NCI-H2029 (cell line): Measurements from ENCODE around the gene ACP7.
"Not testable (repeated sequence)": the region's sequence is repeated elsewhere in the genome, so short reads cannot be mapped to it uniquely, and the experiment has no call there.

Experiments
- DNase-seq: peaks from one replicate; lab custom pipeline; 2025; lab: John Stamatoyannopoulos, UW

ACP7 gene, protein sequence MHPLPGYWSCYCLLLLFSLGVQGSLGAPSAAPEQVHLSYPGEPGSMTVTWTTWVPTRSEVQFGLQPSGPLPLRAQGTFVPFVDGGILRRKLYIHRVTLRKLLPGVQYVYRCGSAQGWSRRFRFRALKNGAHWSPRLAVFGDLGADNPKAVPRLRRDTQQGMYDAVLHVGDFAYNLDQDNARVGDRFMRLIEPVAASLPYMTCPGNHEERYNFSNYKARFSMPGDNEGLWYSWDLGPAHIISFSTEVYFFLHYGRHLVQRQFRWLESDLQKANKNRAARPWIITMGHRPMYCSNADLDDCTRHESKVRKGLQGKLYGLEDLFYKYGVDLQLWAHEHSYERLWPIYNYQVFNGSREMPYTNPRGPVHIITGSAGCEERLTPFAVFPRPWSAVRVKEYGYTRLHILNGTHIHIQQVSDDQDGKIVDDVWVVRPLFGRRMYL

GRCh38 chr19:39083983-39084731 is at the start of gene ACP7:
Gene ACP7, plus strand, starts transcription at chr19:39084368. Its CDS starts 902 bp downstream, at chr19:39085270.
- no peak for DNase-seq

GRCh38 chr19:39036581-39036980 is 47.6 kb upstream of the ACP7 start:
- no peak for DNase-seq

- no peak for DNase-seq
Measured at GRCh38 chr19:39037194-39037593, 47.0 kb upstream of the ACP7 start.

DNA sequence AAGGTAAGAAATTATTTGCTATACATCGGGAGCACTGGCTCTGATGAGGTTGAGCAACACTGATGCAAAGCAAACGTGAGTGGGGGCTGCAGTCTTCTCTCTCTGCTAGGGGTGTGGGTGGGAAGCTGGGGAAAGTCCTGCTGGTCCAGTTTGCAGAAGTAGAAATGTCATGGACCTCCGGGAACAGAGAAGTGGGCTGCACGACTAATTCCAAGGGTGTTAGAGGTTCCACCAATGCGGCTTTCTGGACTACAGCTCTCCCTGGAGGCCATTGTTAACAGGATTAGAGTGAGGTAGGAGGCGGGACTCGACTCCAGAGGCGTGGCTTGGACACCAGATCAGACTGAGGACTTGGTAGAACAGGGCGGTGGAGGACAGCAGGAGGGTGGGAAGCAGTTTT is 46.1 kb upstream of the ACP7 start:
- DNase-seq = no peak

DNA sequence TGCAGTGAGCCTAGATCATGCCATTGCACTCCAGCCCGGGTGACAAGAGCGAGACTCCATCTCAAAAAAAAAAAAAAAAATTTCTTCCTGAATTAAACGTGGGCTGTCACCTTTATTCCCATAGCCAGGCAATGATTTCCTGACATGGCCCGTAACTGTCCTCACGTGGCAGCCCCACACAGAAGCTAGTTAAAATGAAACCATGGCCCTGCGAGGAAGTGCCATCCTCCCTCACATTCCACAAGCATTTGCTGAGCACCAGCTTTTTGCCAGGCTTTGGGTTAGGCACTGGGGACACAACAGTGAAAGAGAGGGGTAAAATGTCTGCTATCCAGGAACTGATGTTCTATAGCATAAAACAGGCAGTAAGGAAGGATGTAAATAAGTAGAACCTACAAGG is 38.7 kb upstream of the ACP7 start:
- no peak for DNase-seq

DNA sequence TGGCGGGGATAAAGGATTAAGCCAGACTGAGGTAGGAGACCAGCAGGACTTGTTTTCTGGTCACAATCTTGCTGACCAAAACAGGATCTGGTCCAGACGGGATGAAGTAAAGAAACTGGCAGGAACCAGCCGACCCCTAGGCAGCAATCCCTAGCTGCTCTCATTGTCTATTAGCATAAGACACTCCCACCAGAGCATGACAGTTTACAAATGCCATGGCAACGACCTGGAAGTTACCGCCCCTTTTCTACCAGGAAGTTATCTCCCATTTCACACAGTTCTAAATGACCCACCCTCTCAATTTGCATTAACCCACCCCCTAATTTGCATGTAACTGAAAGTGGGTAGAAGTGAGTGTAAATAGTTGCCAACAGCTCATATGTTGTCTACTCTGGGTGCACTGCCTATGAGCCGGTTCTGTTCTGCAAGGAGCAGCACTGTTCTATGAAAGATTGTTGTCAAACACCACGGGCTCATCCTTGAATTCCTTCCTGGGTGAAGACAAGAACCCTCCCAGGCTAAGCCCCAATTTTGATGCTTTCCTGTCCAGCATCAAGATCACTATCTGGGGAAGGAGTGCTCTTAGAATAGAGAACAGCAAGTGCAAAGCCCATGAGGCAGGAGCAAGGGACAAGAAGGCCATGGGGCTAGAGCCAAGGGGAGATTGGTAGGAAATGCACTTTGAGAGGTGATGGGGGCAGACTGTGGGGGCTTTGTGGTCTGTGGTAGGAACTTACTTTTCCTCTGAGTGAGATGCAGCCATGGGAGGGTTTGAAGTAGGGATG is 37.9 kb upstream of the ACP7 start:
- peak; percentile 7 for DNase-seq

DNA sequence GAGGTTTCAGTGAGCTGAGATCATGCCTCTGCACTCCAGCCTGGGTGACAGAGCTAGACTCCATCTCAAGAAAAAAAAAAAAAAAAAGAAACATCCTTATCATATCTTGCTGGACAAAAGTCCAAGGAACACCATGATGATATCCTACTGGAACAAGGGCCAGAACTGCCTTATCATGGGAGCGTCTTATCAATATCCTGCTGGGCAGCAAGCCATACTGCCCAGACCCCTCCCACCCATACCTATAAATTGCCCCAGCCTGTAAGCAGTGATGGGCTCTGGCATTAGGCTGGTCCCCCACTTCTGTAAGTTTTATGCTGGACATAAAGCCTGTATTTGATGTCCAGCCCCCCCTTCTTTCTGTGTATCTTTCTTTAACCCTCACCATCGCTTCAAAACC is 37.1 kb upstream of the ACP7 start:
- DNase-seq = no peak

DNA sequence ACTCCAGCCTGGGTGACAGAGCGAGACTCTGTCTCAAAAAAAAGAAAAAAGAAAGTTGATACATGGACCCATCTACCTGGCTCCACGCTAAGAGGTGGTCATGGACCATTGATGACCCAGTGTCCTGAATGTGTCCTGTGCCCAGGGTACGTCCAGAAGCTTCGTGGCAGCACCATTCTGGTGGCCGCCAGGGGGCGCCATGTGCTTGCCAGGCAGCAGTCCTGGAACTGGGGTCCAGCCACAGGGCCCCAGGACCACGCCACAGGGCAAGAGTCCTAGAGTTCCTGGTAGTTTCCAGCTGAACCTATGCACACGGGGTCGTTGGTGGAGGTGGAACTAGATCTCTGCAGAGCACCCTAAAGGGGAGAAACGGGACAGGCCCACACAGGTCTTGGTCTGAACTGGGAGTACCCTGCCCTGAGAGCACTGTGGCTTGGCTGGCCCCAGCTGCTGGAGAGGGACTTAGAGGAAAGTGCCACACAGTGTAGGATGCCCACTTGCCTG is 31.9 kb upstream of the ACP7 start:
- DNase-seq = no peak

DNA sequence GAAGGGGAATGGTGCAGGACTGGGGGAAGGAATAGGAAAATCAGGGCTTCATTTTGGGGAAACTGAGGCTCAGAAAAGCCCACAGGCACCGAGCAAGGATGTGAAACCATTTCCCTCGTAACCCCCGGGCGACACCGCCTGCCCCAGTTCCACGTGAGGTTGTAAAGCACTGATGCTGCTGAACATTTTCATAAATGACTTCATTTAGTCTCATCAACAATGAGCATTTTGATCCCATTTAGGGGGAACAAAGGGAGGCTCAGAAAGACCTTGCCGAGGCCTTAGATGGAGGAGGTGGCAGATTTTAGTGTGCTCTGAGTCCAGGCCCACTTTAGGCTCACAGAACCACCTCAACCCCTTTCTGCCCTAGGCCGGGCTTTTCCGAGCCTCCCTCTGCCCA is 31.3 kb upstream of the ACP7 start:
- DNase-seq = no peak

DNA sequence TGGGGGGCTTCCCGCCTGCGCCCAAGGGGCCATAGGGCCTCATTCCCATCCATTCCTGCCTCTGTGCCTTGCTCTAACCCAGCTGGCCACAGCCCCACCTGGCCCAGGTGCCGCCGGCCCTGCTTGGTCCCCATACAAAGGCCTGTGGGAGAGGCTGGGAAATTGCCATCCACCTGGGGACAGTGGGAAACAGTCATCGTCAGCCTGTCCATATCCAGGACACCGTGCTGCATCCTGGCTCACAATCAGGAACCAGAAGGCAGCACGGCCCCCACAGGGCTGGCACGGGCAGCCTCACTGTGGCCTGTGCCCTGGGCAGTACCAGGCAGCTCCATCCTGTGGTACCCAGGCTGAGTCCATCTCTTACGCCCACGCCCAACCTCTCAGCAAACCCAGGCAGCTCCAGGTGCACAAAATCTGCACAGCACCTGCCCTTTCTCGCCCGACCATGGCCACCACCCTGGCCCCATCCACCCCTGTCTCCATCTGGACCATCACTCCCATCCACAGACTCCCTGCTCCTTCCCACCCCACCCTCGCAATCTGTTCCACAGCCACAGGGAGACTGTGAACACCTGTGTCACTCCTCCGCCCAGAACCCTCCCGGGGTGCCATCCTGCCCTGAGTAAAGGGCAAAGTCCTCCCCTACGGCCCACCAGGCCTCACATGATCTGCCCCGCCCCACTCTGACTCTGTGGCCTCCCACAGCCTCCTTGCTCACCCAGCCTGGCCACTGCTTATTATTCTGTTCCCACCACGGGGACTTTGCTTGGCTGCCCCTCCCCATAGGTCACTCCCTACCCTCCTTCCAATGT is 30.7 kb upstream of the ACP7 start:
- DNase-seq = no peak

- no peak for DNase-seq
Measured at GRCh38 chr19:39054091-39054470, 30.1 kb upstream of the ACP7 start.

GRCh38 chr19:39057615-39058014 is 26.6 kb upstream of the ACP7 start:
- no peak for DNase-seq

GRCh38 chr19:39059302-39059701 is 24.9 kb upstream of the ACP7 start:
- no peak for DNase-seq

DNA sequence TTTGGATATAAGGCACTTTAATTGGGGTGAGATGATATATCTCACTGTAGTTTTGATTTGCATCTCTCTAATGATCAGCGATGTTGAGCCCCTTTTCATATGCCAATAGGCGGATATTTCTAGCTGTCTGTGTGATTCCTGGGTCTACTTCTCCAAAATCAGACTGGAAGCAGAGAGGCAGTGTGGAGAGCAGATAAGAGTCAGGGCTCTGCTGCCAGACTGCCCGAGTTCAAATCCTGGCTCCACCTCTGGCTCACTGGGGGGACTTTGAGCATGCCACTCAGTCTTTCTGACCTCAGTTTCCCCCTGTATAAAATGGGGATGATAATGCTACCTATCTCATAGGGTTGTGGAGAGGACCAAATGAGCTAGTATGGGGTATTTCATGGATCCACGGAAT is 24.0 kb upstream of the ACP7 start:
- no peak for DNase-seq

DNA sequence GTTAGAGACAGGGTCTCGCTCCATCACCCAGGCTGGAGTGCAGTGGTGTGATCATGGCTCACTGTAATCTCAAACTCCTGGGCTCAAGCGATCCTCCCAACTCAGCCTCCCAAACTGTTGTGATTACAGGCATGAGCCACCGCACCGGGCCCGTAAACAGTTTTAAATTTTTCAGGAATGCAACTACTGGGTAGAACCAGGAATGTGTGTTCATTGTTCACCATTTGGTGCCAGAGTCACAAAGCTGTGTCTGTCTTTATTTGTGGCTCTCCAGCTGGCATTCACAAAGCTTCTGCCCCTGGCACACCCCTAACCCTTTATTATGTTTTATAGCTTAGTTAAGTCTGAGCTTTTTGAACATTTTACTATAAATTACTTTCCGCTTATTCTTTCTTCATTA is 19.8 kb upstream of the ACP7 start:
- no peak for DNase-seq

- DNase-seq = no peak
Measured at GRCh38 chr19:39065928-39066327, 18.2 kb upstream of the ACP7 start.

- DNase-seq = no peak
Measured at GRCh38 chr19:39067104-39067503, 17.1 kb upstream of the ACP7 start.

GRCh38 chr19:39068259-39068658 is 15.9 kb upstream of the ACP7 start:
- not testable (repeated sequence) for DNase-seq

GRCh38 chr19:39070888-39071287 is 13.3 kb upstream of the ACP7 start:
- no peak for DNase-seq

DNA sequence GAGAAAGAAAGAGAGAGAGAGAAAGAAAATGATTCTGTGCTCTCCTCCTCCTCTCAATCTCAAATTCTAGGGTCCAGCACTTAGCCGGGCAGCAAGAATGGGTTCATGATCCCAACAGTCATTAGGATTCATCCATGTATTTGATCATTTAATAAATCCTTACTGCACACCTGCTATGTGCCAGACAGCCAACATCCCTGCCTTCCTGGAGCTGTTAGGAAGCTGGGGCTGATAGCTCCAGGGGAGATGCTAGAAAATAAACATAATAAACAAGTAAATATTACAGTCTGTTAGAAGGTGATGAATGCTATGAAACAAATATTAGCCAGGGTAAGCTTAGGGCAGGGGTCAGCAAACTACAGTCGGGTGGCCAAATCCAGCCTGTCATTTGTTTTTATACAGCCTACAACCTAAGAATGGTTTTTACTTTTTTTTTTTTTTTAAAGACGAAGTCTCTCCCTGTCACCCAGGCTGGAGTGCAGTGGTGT is 9.9 kb upstream of the ACP7 start:
- DNase-seq = no peak

DNA sequence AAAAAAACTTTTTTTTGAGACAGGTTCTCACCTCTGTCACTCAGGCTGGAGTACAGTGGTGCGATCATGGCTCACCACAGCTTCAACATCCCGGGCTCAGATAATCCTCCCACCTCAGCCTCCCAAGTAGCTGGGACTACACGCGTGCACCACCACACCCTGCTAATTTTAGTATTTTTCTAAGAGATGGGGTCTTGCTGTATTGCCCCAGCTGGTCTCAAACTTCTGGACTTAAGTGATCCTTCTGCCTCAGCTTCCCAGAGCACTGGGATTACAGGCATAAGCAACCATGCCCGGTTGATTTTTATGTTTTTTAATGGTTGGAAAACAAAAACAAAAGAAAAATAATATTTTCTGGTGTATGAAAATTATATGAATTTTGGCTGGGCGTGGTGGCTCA is 9.2 kb upstream of the ACP7 start:
- DNase-seq = no peak
